HepG2 (cell line): ENCODE results near the gene MRPL28. TPM values are rescaled to one million over a fixed set of nuclear protein-coding genes. Genes with fewer than 3 reads are reported as not detected.

Experiments used
- GZF1 ChIP-seq: sonication (generic); formaldehyde crosslinking; IDR thresholded peaks from 2 replicates; pipeline ENCODE4 v1.5.1; 2020; ENCODE audit warnings: mild to moderate bottlenecking, missing genetic modification reagents
- KDM3A ChIP-seq: IDR thresholded peaks from 2 replicates; pipeline ENCODE4 v1.6.1; 2018; ENCODE audit warnings: low read depth, missing compliant biosample characterization
- PRDM15 ChIP-seq: sonication (generic); formaldehyde crosslinking; IDR thresholded peaks from 2 replicates; pipeline ENCODE4 v1.4.0; 2020; ENCODE audit warnings: missing genetic modification reagents
- RFXANK ChIP-seq: IDR thresholded peaks from 2 replicates; pipeline ENCODE4 v1.6.1; 2016
- SAFB2 ChIP-seq: sonication (generic); formaldehyde crosslinking; IDR thresholded peaks from 2 replicates; pipeline ENCODE4 v1.5.1; 2020; ENCODE audit warnings: missing genetic modification reagents, low read depth, mild to moderate bottlenecking, borderline replicate concordance
- TARDBP ChIP-seq: sonication (generic); formaldehyde crosslinking; IDR thresholded peaks from 2 replicates; pipeline ENCODE4 v1.8.0; 2022; ENCODE audit warnings: mild to moderate bottlenecking, missing genetic modification reagents
- TCF12 ChIP-seq, 2 experiments: fragments of 450-650 bp in 1 of 2; sonication (generic) in 1 of 2; formaldehyde crosslinking in 1 of 2; IDR thresholded peaks; 2 replicates each; pipeline versions ENCODE4 v1.6.1 to v1.8.0; 2017 to 2022; ENCODE audit warnings: antibody characterized with exemption in 1 of 2, mild to moderate bottlenecking in 1 of 2, missing genetic modification reagents in 1 of 2, moderate library complexity in 1 of 2
- ZFP36L1 ChIP-seq: sonication (generic); formaldehyde crosslinking; IDR thresholded peaks from 2 replicates; pipeline ENCODE4 v1.8.0; 2022; ENCODE audit warnings: mild to moderate bottlenecking, missing genetic modification reagents, moderate library complexity
- ZNF136 ChIP-seq: sonication (generic); formaldehyde crosslinking; IDR thresholded peaks from 2 replicates; pipeline ENCODE4 v1.8.1; 2022; ENCODE audit warnings: low read depth, mild to moderate bottlenecking, moderate library complexity, missing genetic modification reagents
- ZNF282 ChIP-seq: fragments of 450-650 bp; IDR thresholded peaks from 2 replicates; pipeline ENCODE4 v1.6.1; 2018; ENCODE audit not compliant: partially characterized antibody
- ZNF564 ChIP-seq: sonication (generic); formaldehyde crosslinking; IDR thresholded peaks from 2 replicates; pipeline ENCODE4 v1.8.1; 2023; ENCODE audit warnings: mild to moderate bottlenecking, missing genetic modification reagents
- ZNF574 ChIP-seq: sonication (generic); formaldehyde crosslinking; IDR thresholded peaks from 2 replicates; pipeline ENCODE4 v1.4.0; 2020; ENCODE audit warnings: missing genetic modification reagents
- ZNF589 ChIP-seq: sonication (generic); formaldehyde crosslinking; conservative IDR thresholded peaks from 2 replicates; pipeline ENCODE4 v1.8.0; 2022; ENCODE audit warnings: mild to moderate bottlenecking, moderate library complexity, missing genetic modification reagents
- ZNF660 ChIP-seq: sonication (generic); formaldehyde crosslinking; IDR thresholded peaks from 2 replicates; pipeline ENCODE4 v1.5.1; 2020; ENCODE audit warnings: mild to moderate bottlenecking, low read depth, missing genetic modification reagents, borderline replicate concordance
- polyA plus RNA-seq, 8 experiments: library from polyadenylated mRNA; depleted of rRNA in 3 of 8; stranded (reverse) in 7 of 8; unstranded in 1 of 8; fragments of >200 nt; fragmentation: Illumina TruSeq in 4 of 8; extraction: Trizol in 4 of 8; gene quantifications; 2 replicates each; pipeline versions ENCODE4 v1.2.1 to v1.2.3, GENCODE V29; 2011 to 2016; ENCODE audit warnings: low read depth in 4 of 8, missing spikeins in 1 of 8, mixed read lengths in 1 of 8; ENCODE audit not compliant: insufficient read depth in 1 of 8
- total RNA-seq, 5 experiments: library from RNA; depleted of rRNA; stranded (reverse); fragments of >200 nt; fragmentation: Illumina TruSeq; extraction: Trizol; gene quantifications; 2 replicates each; pipeline ENCODE4 v1.2.3, GENCODE V29; 2016; ENCODE audit warnings: low read depth in 1 of 5
- TF ChIP-seq, protein P1 (sequence below), 2 experiments: sonication (generic) in 1 of 2; formaldehyde crosslinking in 1 of 2; IDR thresholded peaks; 2 replicates each; pipeline versions ENCODE4 v1.4.0 to v1.6.1; 2016 to 2020; ENCODE audit warnings: borderline replicate concordance in 1 of 2, low read depth in 1 of 2, mild to moderate bottlenecking in 1 of 2, missing genetic modification reagents in 1 of 2
- TF ChIP-seq, protein P2 (sequence below): sonication (generic); formaldehyde crosslinking; IDR thresholded peaks from 2 replicates; pipeline ENCODE4 v1.4.0; 2020; ENCODE audit warnings: mild to moderate bottlenecking, missing genetic modification reagents

MRPL28 gene
- total and polyA plus RNA-seq, 2 of the 13 experiments (the other 11 are each of a cell fraction or from before 2014, with no cell fraction given) = 114 to 135 TPM

- TF ChIP-seq, protein P1, sequence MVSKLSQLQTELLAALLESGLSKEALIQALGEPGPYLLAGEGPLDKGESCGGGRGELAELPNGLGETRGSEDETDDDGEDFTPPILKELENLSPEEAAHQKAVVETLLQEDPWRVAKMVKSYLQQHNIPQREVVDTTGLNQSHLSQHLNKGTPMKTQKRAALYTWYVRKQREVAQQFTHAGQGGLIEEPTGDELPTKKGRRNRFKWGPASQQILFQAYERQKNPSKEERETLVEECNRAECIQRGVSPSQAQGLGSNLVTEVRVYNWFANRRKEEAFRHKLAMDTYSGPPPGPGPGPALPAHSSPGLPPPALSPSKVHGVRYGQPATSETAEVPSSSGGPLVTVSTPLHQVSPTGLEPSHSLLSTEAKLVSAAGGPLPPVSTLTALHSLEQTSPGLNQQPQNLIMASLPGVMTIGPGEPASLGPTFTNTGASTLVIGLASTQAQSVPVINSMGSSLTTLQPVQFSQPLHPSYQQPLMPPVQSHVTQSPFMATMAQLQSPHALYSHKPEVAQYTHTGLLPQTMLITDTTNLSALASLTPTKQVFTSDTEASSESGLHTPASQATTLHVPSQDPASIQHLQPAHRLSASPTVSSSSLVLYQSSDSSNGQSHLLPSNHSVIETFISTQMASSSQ (IDR thresholded peaks at IDR 0.05; ENCODE audit: low read depth) = peak; percentile 12; the same call in 1 of the 2 replicates
- TF ChIP-seq, protein P1 (CRISPR knock-in tag; IDR thresholded peaks at IDR 0.05; ENCODE audit: borderline replicate concordance) = 0 out of 2 replicates have a peak, but pooled peaks have one; percentile 48
- TF ChIP-seq PRDM15 (no peak), TCF12 (IDR thresholded peaks at IDR 0.05) (no peak), TCF12 (CRISPR knock-in tag; IDR thresholded peaks at IDR 0.05) (no peak; the same call in 1 of the 2 replicates), KDM3A (CRISPR knock-in tag) (peak; percentile 64; the same call in 1 of the 2 replicates), TARDBP (CRISPR knock-in tag) (peak; percentile 72; the same call in 1 of the 2 replicates), GZF1 (CRISPR knock-in tag) (0 out of 2 replicates have a peak, but pooled peaks have one; percentile 27), SAFB2 (CRISPR knock-in tag) (peak; percentile 57), ZFP36L1 (CRISPR knock-in tag) (no peak), ZNF564 (CRISPR knock-in tag) (peak; percentile 60; the same call in 1 of the 2 replicates), RFXANK (CRISPR knock-in tag) (no peak), ZNF660 (no peak), ZNF589 (CRISPR knock-in tag) (no peak), ZNF282 (no peak), ZNF574 (peak; percentile 43), ZNF136 (CRISPR knock-in tag) (0 out of 2 replicates have a peak, but pooled peaks have one; percentile 66)
- TF ChIP-seq, protein P2, sequence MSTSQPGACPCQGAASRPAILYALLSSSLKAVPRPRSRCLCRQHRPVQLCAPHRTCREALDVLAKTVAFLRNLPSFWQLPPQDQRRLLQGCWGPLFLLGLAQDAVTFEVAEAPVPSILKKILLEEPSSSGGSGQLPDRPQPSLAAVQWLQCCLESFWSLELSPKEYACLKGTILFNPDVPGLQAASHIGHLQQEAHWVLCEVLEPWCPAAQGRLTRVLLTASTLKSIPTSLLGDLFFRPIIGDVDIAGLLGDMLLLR (CRISPR knock-in tag) = no peak
These were observed 11.1 kb downstream of the MRPL28 start (continued) for GRCh38 chr16:359067-359763.
